IPS-20b (cell line): ENCODE measurements around the gene HOXD9.

ENCODE experiments used
- H3K27ac ChIP-seq: one replicate; pipeline ENCODE4 v1.5.1; 2013; ENCODE audit warnings: low read length
- H3K27me3 ChIP-seq: 2 replicates; pipeline ENCODE4 v1.6.1; 2013; ENCODE audit warnings: mild to moderate bottlenecking, low read length, inconsistent platforms; ENCODE audit not compliant: insufficient read depth
- H3K36me3 ChIP-seq: 2 replicates; pipeline ENCODE4 v1.6.1; 2013; ENCODE audit warnings: low read depth, mild to moderate bottlenecking, inconsistent platforms, low read length, moderate library complexity; ENCODE audit not compliant: insufficient read depth
- H3K4me1 ChIP-seq: 2 replicates; pipeline ENCODE4 v1.6.1; 2013; ENCODE audit warnings: mild to moderate bottlenecking, control low read depth, inconsistent platforms, low read length, moderate library complexity; ENCODE audit not compliant: insufficient read depth
- H3K4me3 ChIP-seq: 2 replicates; pipeline ENCODE4 v1.5.1; 2013; ENCODE audit warnings: mild to moderate bottlenecking, low read length, inconsistent platforms
- H3K9ac ChIP-seq: 2 replicates; pipeline ENCODE4 v1.6.1; 2013; ENCODE audit warnings: low read depth, mild to moderate bottlenecking, inconsistent platforms, low read length, moderate library complexity
- H3K9me3 ChIP-seq: 2 replicates; pipeline ENCODE4 v1.6.1; 2013; ENCODE audit warnings: mild to moderate bottlenecking, low read depth, low read length, inconsistent platforms; ENCODE audit not compliant: insufficient read depth

HOXD9 gene

DNA sequence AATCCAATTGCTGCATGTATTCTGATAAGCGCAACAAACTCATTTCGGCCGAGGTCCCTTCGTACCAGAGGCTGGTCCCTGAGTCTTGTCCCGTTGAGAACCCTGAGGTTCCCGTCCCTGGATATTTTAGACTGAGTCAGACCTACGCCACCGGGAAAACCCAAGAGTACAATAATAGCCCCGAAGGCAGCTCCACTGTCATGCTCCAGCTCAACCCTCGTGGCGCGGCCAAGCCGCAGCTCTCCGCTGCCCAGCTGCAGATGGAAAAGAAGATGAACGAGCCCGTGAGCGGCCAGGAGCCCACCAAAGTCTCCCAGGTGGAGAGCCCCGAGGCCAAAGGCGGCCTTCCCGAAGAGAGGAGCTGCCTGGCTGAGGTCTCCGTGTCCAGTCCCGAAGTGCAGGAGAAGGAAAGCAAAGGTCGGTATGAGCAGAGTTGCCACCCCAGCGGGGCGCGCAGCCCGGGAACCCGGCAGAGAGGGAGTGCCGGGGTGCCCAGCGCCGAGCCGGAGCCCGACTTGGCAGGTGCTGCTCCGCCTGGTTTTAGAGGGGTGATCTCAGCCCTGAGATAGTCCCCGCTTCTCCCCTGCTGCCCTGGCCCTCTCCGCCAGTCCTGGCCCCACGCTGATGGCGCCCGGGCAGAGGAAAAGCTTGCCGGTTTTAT, 5.2 kb upstream of the HOXD9 start:
- peaks cover 100% of the 10 kb centered on the region for H3K27me3 ChIP-seq
- H3K4me3 ChIP-seq: no peak overlapping the region
- H3K4me1 ChIP-seq: no peaks in the 10 kb centered on the region
- H3K9ac ChIP-seq: no peak overlapping the region
- no peak overlapping the region for H3K27ac ChIP-seq
- peaks cover 6% of the 10 kb centered on the region for H3K9me3 ChIP-seq
- H3K36me3 ChIP-seq: no peaks in the 10 kb centered on the region

DNA sequence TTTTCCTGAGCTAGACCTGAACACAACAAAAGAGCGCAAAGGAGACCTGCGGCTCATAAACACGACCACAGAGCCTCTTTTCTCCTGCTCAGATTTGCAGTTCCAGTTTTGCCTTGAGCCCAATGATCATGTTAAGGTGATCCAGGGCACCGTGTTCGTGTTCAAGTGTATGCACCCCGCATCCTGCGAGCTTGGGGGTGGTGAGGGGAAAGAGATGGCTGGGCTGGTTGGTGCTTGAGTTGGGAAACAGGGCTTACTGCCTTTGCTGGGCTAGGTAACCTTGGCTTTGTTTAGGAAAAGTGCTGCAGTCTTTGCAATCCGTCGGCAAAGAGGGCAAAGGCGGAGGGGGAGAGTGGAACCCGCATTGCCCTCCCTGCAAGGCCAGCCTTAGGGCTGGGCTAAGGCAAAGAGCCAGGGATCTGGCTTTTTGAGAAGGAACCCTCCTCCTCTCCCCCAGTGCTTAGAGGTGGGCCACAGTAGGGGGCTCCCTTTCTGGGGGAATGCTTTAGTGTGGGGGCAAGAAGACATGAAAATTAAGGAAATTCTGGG, 4.6 kb upstream of the HOXD9 start:
- H3K9me3 ChIP-seq: peaks cover 6% of the 10 kb centered on the region
- H3K36me3 ChIP-seq: no peaks in the 10 kb centered on the region
- H3K27me3 ChIP-seq: peaks cover 100% of the 10 kb centered on the region
- no peaks in the 10 kb centered on the region for H3K4me1 ChIP-seq
- H3K4me3 ChIP-seq: no peak overlapping the region
- no peak overlapping the region for H3K9ac ChIP-seq
- no peak overlapping the region for H3K27ac ChIP-seq

DNA sequence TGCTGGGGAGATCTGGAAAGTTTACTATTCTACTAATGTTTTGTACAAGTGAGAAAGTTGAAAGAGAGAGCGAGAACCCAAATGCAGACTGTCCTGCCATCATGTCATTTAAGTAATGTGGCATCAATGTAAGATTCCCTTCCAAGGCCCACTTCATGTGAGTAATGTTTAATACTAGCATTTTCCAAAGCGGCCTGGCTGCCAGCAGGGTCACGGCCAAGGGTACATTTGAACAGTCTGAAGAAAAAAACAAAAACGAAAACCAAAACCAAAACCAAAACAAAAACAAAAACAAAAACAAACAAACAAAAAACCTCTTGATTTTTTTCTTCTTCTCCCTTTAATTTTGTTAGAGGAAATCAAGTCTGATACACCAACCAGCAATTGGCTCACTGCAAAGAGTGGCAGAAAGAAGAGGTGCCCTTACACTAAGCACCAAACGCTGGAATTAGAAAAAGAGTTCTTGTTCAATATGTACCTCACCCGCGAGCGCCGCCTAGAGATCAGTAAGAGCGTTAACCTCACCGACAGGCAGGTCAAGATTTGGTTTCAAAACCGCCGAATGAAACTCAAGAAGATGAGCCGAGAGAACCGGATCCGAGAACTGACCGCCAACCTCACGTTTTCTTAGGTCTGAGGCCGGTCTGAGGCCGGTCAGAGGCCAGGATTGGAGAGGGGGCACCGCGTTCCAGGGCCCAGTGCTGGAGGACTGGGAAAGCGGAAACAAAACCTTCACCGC, 3.7 kb upstream of the HOXD9 start:
- no peaks in the 10 kb centered on the region for H3K36me3 ChIP-seq
- peaks cover 12% of the 10 kb centered on the region for H3K9me3 ChIP-seq
- no peak overlapping the region for H3K27ac ChIP-seq
- no peak overlapping the region for H3K9ac ChIP-seq
- peaks cover 100% of the 10 kb centered on the region for H3K27me3 ChIP-seq
- H3K4me1 ChIP-seq: no peaks in the 10 kb centered on the region
- no peak overlapping the region for H3K4me3 ChIP-seq

DNA sequence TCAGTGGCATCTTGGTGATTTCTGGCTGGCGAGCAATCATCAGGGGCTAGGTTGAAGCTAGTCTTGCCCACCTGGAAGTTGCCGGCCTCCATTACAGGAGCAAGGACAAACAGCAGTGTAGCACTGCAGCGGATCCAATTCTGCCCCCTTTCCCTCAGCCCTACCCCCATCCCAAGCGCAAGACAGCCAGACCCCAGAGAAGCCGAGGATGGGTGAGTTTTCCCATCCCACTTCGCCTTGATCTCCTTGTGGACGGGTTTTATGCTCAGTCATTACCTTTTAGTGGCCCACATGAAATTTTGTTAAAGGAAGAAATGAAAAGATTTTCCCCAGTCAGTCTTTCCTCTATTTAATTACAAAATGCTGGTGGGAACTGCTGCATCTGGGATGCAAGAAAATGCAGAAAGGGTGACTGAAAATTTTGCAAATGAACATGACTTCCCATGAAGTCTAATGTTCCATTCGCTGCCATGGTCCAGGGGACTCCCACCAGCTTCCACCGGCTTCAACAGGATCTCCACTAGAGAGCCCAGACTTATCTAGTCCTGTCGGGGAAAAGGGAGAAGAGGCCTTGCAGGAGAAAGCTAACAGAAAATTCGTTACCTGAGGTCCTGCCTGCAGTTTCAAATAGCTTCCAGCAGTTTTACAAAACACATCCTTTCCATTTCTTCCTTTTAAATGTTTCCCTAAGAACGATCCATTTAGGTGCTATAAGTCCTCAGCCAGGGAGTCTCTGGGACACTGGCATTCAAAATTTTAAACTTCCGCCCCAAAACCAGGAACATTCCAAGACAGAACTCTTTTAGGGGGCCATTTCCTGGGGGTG, 1.9 kb upstream of the HOXD9 start:
- no peak overlapping the region for H3K9ac ChIP-seq
- H3K27ac ChIP-seq: no peak overlapping the region
- H3K27me3 ChIP-seq: peaks cover 100% of the 10 kb centered on the region
- no peak overlapping the region for H3K4me3 ChIP-seq
- H3K4me1 ChIP-seq: no peaks in the 10 kb centered on the region
- H3K9me3 ChIP-seq: peaks cover 13% of the 10 kb centered on the region
- no peaks in the 10 kb centered on the region for H3K36me3 ChIP-seq

DNA sequence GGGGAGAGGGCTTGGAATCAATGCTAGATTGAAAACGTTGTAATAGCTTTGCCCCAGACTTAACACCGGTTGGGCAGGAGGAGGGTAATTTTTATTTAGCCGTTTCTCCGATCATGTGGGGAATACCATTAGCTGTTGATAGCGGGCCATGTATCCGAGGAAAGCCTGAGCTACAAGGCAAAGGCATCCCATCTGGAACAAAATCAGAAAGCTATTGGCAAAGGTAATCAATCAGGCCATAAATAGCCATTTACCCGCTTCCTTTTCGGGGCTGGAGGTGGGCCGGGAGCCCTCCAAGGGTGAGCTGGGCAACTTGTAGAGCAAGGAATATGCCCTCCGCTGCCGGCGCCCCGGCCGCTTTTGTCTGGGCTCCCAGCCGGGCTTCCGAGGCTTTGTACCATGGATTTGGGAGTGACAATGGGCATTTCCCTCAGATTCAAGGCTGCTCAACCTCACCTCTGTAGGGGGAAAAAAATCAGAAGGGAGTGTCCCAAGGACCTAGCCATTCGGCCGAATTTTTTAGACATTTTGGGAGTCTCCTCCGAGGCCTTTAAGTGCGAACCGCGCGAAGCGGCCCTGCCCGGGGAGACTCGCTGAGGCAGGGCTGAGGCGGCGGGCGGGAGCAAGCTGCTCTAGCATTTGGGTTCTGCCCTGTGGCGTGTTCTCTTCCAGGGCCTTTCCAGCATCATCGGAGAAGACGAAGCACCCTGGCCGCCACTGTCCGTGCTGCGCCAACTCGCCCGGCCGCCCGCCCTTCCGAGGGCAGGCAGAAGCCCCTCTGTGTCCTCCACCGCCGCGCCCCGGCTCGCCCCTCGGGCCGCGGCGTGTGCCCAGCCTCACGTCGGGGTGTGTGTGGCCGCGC, 1.1 kb upstream of the HOXD9 start:
- Histone ChIP-seq H3K27me3 (peaks cover 100% of the 10 kb centered on the region), H3K4me1 (no peaks in the 10 kb centered on the region), H3K9me3 (peaks cover 13% of the 10 kb centered on the region), H3K4me3 (no peak overlapping the region), H3K27ac (no peak overlapping the region), H3K9ac (no peak overlapping the region), H3K36me3 (no peaks in the 10 kb centered on the region)

DNA sequence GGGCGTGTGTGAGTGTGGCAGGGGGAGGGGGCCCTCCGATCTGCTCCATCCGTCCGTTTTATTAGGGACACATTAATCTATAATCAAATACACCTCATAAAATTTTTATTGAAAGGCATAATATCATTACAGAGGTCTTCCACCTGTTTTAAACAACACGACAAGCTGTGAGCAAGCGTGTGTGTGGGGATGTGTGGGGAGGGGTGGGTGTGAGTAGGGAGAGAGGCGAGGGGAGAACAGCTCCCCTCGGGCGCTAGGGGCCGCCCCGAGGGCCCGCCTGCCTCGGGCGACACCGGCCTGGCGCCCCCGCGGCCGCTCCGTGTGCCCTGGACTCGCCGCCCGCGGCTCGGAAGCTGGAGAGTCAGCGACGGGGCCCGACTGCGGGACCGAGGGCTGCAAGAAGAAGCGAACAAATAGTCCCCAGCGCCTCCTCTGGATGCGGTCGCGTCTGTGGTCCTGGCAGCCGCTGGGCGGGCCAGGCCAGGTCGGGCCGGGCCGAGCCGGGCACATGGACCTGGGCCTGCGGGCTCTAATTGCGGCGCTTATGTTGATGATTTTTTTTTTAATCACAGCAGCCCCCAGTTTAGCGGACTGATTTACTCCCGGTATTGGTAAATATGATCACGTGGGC, 352 bp upstream of the HOXD9 start:
- Histone ChIP-seq H3K27ac (no peak overlapping the region), H3K9ac (no peak overlapping the region), H3K9me3 (peaks cover 7% of the 10 kb centered on the region; the same call in 1 of the 2 replicates), H3K36me3 (no peaks in the 10 kb centered on the region), H3K4me1 (no peaks in the 10 kb centered on the region), H3K4me3 (peak overlapping the region; percentile 31; the same call in 1 of the 2 replicates), H3K27me3 (peaks cover 100% of the 10 kb centered on the region)

DNA sequence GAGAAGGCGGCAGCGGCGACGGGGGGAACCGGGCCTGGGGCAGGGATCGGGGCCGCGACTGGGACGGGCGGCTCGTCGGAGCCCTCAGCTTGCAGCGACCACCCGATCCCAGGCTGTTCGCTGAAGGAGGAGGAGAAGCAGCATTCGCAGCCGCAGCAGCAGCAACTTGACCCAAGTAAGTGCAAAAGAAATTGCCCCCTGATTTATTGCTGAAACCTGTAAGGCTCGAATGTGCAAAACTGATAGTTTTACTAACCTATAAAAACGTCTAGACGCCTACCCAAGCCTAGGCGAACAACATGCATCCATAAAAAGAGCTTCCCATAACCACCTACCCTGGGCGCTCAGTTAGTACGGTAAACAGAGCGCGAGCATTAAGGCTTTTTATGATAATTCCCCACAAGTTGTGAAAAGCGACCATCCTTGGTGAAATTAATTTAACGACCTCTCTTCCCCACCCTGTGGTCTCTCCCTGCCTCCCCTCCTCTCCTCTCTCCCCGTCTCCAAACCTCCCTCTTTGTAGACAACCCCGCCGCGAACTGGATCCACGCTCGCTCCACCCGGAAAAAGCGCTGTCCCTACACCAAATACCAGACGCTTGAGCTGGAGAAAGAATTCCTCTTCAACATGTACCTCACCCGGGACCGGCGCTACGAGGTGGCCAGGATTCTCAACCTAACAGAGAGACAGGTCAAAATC, 1.0 kb downstream of the HOXD9 start:
- no peak overlapping the region for H3K9ac ChIP-seq
- no peaks in the 10 kb centered on the region for H3K4me1 ChIP-seq
- peaks cover 7% of the 10 kb centered on the region; the same call in 1 of the 2 replicates for H3K9me3 ChIP-seq
- H3K27ac ChIP-seq: no peak overlapping the region
- H3K4me3 ChIP-seq: no peak overlapping the region
- H3K27me3 ChIP-seq: peaks cover 100% of the 10 kb centered on the region
- no peaks in the 10 kb centered on the region for H3K36me3 ChIP-seq

DNA sequence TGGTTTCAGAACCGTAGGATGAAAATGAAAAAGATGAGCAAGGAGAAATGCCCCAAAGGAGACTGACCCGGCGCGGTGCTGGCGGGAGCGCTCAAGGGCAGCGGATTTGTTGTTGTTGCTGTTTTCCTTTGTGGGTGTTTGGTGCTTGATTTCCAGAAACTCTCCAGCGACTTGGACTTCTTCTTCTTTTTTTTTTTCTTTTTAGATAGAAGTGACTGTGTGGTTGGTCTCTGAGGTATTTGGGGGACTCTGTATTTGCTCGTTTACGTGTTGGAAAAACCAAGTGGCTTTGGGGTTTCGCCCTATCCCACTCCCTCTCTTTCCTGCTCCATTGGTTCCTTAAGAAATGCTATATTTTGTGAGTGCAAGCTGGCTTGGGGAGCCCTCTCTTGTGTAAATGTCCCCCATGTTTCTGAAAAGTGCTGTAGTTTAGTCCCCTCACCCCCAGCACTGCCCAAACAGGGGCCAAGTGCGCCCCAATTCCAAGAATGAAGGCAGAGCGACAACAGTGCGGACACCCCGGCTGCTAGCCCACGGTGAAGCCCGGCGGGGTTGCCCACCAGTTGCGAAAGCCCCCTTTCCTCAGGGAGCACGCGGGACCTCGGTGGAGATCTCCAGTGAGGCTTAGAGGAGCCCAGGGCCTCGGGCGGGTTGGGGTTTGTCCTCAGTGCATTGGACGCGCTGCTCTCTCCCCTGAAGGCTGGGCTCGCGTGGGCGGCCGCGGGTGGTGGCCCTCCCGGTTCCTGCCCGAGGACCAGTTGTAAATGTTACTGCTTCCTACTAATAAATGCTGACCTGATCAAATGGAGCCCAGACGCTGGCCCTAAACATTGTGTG, 1.8 kb downstream of the HOXD9 start:
- H3K27me3 ChIP-seq: peaks cover 100% of the 10 kb centered on the region
- no peaks in the 10 kb centered on the region for H3K36me3 ChIP-seq
- no peak overlapping the region for H3K27ac ChIP-seq
- H3K9ac ChIP-seq: no peak overlapping the region
- peaks cover 7% of the 10 kb centered on the region; the same call in 1 of the 2 replicates for H3K9me3 ChIP-seq
- H3K4me1 ChIP-seq: no peaks in the 10 kb centered on the region
- no peak overlapping the region for H3K4me3 ChIP-seq

DNA sequence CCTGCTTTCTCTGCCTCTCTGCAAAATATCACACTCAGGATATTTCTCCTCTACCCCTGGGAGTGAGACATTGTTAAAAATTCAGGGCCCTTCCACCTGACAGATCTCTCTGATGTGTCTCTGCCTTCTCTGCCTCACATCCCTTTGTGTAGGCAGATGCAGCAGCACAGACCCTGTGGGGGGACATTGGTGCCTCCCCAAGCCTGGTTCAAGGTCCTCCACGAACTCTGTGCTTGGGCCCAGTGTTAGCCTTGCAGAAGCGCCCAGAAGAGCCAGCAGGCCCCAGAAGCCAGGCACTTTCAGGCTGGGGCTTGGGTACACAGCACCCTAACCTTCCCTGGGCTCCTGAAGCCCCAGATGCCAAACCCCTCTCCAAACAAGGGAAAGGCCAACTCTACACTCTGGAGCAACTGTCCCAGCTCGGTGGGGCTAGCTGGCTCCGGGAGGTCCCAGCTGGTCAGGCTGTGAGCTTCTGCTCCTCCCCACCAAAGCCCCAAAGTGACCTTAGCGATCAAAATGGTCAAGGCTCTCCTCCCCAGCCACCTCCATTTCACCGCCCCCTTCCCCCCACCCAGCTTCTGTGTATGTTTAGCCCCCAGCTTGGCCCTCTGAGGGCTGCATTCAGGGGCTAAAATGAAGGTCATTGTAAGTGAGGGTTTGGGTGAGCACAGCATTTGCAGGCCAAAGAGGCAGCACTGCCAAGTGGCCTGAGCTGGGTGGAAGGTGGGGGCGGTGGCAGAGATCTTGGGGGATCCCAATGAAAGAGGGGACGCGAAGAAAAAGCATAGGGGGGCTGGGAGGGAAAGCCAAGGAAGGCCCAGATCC, 2.6 kb downstream of the HOXD9 start:
- H3K9ac ChIP-seq: no peak overlapping the region

More for the DNA sequence above, 2.6 kb downstream of the HOXD9 start:
- Histone ChIP-seq H3K9me3 (peaks cover 7% of the 10 kb centered on the region; the same call in 1 of the 2 replicates), H3K36me3 (no peaks in the 10 kb centered on the region), H3K27me3 (peaks cover 100% of the 10 kb centered on the region), H3K27ac (no peak overlapping the region), H3K4me3 (no peak overlapping the region), H3K4me1 (no peaks in the 10 kb centered on the region)
